H1 (cell line): ENCODE results near the gene HDAC9.

ENCODE experiments used
- CHD1 ChIP-seq: IDR thresholded peaks from 2 replicates; pipeline ENCODE4 v1.6.1; 2012; ENCODE audit warnings: low read depth, low read length, improper control_type of control experiment
- CTCF ChIP-seq, 3 experiments: IDR thresholded peaks; 1 replicate in 2 of 3; 2 replicates in 1 of 3; pipeline versions ENCODE4 v1.5.1 to v1.6.1; 2011; ENCODE audit warnings: low read length in 3 of 3, mild to moderate bottlenecking in 3 of 3, inconsistent platforms in 2 of 3, low read depth in 1 of 3, moderate library complexity in 1 of 3; ENCODE audit not compliant: insufficient read depth in 1 of 3; ENCODE audit errors: control extremely low read depth in 1 of 3
- EZH2 ChIP-seq: fragments of 200-600 bp; sonication (generic); IDR thresholded peaks from 2 replicates; pipeline ENCODE4 v1.7.1; 2012; ENCODE audit warnings: low read depth, mild to moderate bottlenecking, moderate library complexity, low read length, inconsistent platforms; ENCODE audit not compliant: severe bottlenecking
- RAD21 ChIP-seq, 2 experiments: IDR thresholded peaks in 1 of 2; conservative IDR thresholded peaks in 1 of 2; 2 replicates each; pipeline ENCODE4 v1.6.1; 2011; ENCODE audit warnings: low read depth in 2 of 2, low read length in 2 of 2, improper control_type of control experiment in 1 of 2, inconsistent platforms in 1 of 2, mild to moderate bottlenecking in 1 of 2, moderate library complexity in 1 of 2
- RFX5 ChIP-seq: IDR thresholded peaks from 2 replicates; pipeline ENCODE4 v1.6.1; 2011; ENCODE audit warnings: low read depth, low read length, improper control_type of control experiment, borderline replicate concordance
- SP1 ChIP-seq: IDR thresholded peaks from 2 replicates; pipeline ENCODE4 v1.6.1; 2011; ENCODE audit warnings: low read depth, low read length

GRCh38 chr7:18564779-18565178, 69.2 kb downstream of the HDAC9 start:
- TF ChIP-seq RFX5 = no peak
- TF ChIP-seq RAD21 (IDR thresholded peaks at IDR 0.05 in 1 of 2, conservative IDR thresholded peaks at IDR 0.05 in 1 of 2; ENCODE audit: low read depth in 2 of 2, low read length in 2 of 2) = no peak
- no peak for TF ChIP-seq CHD1
- no peak for TF ChIP-seq CTCF (IDR thresholded peaks at IDR 0.05; ENCODE audit: control extremely low read depth in 1 of 3, insufficient read depth in 1 of 3, low read depth in 1 of 3, low read length in 3 of 3)
- no peak for TF ChIP-seq SP1
- TF ChIP-seq EZH2 = no peak
